K562 (cell line): ENCODE data around the gene KLHL8. TPM values are rescaled to one million over a fixed set of nuclear protein-coding genes. Genes with fewer than 3 reads are reported as not detected.

ENCODE experiments used
- ATAC-seq: fragments of 200-7000 bp; cut with Tn5 transposase; 3 replicates; pipeline ENCODE4 v1.9.1; 2020; ENCODE audit warnings: moderate library complexity
- BruUV-seq: library from RNA; stranded (reverse); fragments of 400-500 nt; replicated peaks from 2 replicates; lab custom pipeline; 2021; lab: Mats Ljungman, UMichigan
- CTCF ChIA-PET: fragments of 300-600 bp; formaldehyde crosslinking; extraction: SDS; loops from one replicate; lab custom pipeline; 2021; ENCODE audit warnings: low intra/inter-chr PET ratio; lab: Yijun Ruan, JAX
- POLR2A ChIA-PET: fragments of 300-600, 350-650 bp; sonication (Branson Sonifier 250); formaldehyde crosslinking; extraction: SDS; loops from one replicate; lab custom pipeline; 2021; ENCODE audit warnings: antibody characterized with exemption, inconsistent platforms; lab: Yijun Ruan, JAX
- DNase-seq, 4 experiments: peaks; one replicate each; pipeline versions ENCODE4 v3.0.0 to v3.0.0-alpha.2; 2011 to 2018; ENCODE audit warnings: low spot score in 3 of 4, mixed read lengths in 3 of 4; ENCODE audit errors: extremely low read depth in 1 of 4
- FAIRE-seq: peaks from 2 replicates; lab custom pipeline; 2011; peaks lifted over from hg19 to GRCh38; lab: Jason Lieb, UNC
- H2AFZ ChIP-seq: 2 replicates; pipeline ENCODE4 v1.6.0; 2011; ENCODE audit warnings: low read depth, low read length, control low read depth, inconsistent platforms
- H3K27ac ChIP-seq: fragments of 200-600 bp; 3 replicates; pipeline ENCODE4 v1.8.0; 2011; ENCODE audit warnings: low read depth, mild to moderate bottlenecking, control low read depth, inconsistent platforms, low read length, moderate library complexity, mixed read lengths; ENCODE audit errors: extremely low read depth
- H3K27me3 ChIP-seq, 2 experiments: fragments of 300-600 bp in 1 of 2; 2 replicates in 1 of 2; 3 replicates in 1 of 2; pipeline versions ENCODE4 v1.6.0 to v1.8.0; 2011; ENCODE audit warnings: inconsistent platforms in 2 of 2, low read length in 2 of 2, mild to moderate bottlenecking in 1 of 2, mixed read lengths in 1 of 2, moderate library complexity in 1 of 2; ENCODE audit not compliant: control insufficient read depth in 2 of 2, insufficient read depth in 2 of 2
- H3K36me3 ChIP-seq: fragments of 300-600 bp; 3 replicates; pipeline ENCODE4 v1.8.0; 2011; ENCODE audit warnings: mild to moderate bottlenecking, low read length, inconsistent platforms; ENCODE audit not compliant: control insufficient read depth, insufficient read depth
- H3K4me1 ChIP-seq, 2 experiments: fragments of 200-600 bp in 1 of 2; replicated peaks in 1 of 2; 2 replicates in 1 of 2; 3 replicates in 1 of 2; pipeline versions ENCODE4 v1.5.1 to v1.8.0; 2011; ENCODE audit warnings: inconsistent platforms in 2 of 2, low read length in 2 of 2, mild to moderate bottlenecking in 1 of 2, mixed read lengths in 1 of 2, moderate library complexity in 1 of 2; ENCODE audit not compliant: control insufficient read depth in 2 of 2, insufficient read depth in 2 of 2
- H3K4me2 ChIP-seq: 2 replicates; pipeline ENCODE4 v1.6.1; 2011; ENCODE audit warnings: low read length, control low read depth, inconsistent platforms, mixed read lengths; ENCODE audit not compliant: insufficient read depth
- H3K4me3 ChIP-seq: fragments of 200-600 bp; sonication (generic), shearing (Covaris generic); 2 replicates; pipeline ENCODE4 v1.5.1; 2016; ENCODE audit warnings: control low read depth, inconsistent platforms
- H3K79me2 ChIP-seq: fragments of 200-600 bp; 3 replicates; pipeline ENCODE4 v1.8.0; 2011; ENCODE audit warnings: low read length, inconsistent platforms; ENCODE audit not compliant: control insufficient read depth, insufficient read depth
- H3K9ac ChIP-seq, 2 experiments: 2 replicates each; pipeline versions ENCODE4 v1.6.0 to v1.6.1; 2011; ENCODE audit warnings: low read depth in 2 of 2, low read length in 2 of 2, control low read depth in 1 of 2, inconsistent platforms in 1 of 2, mild to moderate bottlenecking in 1 of 2, mixed read lengths in 1 of 2; ENCODE audit not compliant: insufficient read depth in 1 of 2
- H3K9me1 ChIP-seq: one replicate; pipeline ENCODE4 v1.6.0; 2011; ENCODE audit warnings: inconsistent platforms, mild to moderate bottlenecking, low read length, moderate library complexity; ENCODE audit not compliant: control insufficient read depth, insufficient read depth
- H3K9me3 ChIP-seq: replicated peaks from 2 replicates; pipeline ENCODE4 v1.5.1; 2011; ENCODE audit warnings: low read depth, low read length, inconsistent platforms; ENCODE audit not compliant: control insufficient read depth, insufficient read depth
- H4K20me1 ChIP-seq: replicated peaks from 2 replicates; pipeline ENCODE4 v1.6.1; 2011; ENCODE audit warnings: low read length, inconsistent platforms, mixed read lengths; ENCODE audit not compliant: control insufficient read depth, insufficient read depth
- HDAC1 ChIP-seq, 2 experiments: fragments of 450-650 bp; IDR thresholded peaks; 2 replicates each; pipeline ENCODE4 v1.6.1; 2016 to 2017; ENCODE audit warnings: inconsistent platforms in 1 of 2, mild to moderate bottlenecking in 1 of 2, moderate library complexity in 1 of 2
- KAT2B ChIP-seq: IDR thresholded peaks from one replicate; pipeline ENCODE4 v1.6.1; 2012; ENCODE audit warnings: low read depth, mild to moderate bottlenecking, control low read depth, inconsistent platforms, low read length, moderate library complexity
- POLR2AphosphoS5 ChIP-seq: IDR thresholded peaks from 2 replicates; pipeline ENCODE4 v1.6.1; 2011; ENCODE audit warnings: mild to moderate bottlenecking, low read depth, low read length, moderate library complexity; ENCODE audit not compliant: control insufficient read depth, insufficient read depth
- ZBTB40 ChIP-seq, 2 experiments: fragments of 450-650 bp in 1 of 2; sonication (generic) in 1 of 2; formaldehyde crosslinking in 1 of 2; IDR thresholded peaks; 2 replicates each; pipeline versions ENCODE4 v1.7.1 to v1.9.0; 2016 to 2022; ENCODE audit warnings: inconsistent platforms in 1 of 2, mild to moderate bottlenecking in 1 of 2, missing genetic modification reagents in 1 of 2
- ZNF146 ChIP-seq: IDR thresholded peaks from one replicate; pipeline ENCODE4 v1.6.1; 2018; ENCODE audit warnings: missing compliant biosample characterization; ENCODE audit not compliant: unreplicated experiment
- ZNF384 ChIP-seq: IDR thresholded peaks from 2 replicates; pipeline ENCODE4 v1.6.1; 2012; ENCODE audit warnings: low read depth, low read length, improper control_type of control experiment
- WGBS: fragments of 100-300 bp; shearing (Covaris generic); methylation state at CpG from one replicate; pipeline ENCODE4 v1.1.6; 2016; ENCODE audit warnings: low coverage, mixed read lengths; ENCODE audit not compliant: insufficient coverage; ENCODE audit errors: missing lambda C conversion rate; 5-methylcytosine and 5-hydroxymethylcytosine counted together
- in situ Hi-C: fragments of 300-500 bp; cut with MboI; formaldehyde crosslinking; loops from 4 replicates; pipeline ENCODE4 v1.15.0; 2018; ENCODE audit warnings: inconsistent platforms, mixed read lengths
- intact Hi-C: fragments of 100-400 bp; cut with micrococcal nuclease; formaldehyde crosslinking; loops from 2 replicates; pipeline ENCODE4 v1.14.2; 2022
- polyA plus RNA-seq, 8 experiments: library from polyadenylated mRNA; depleted of rRNA in 4 of 8; stranded (reverse) in 5 of 8; unstranded in 3 of 8; fragments of >200 nt; fragmentation: Nextera tagmentation in 2 of 8; fragmentation: Illumina TruSeq in 1 of 8; extraction: Ambion mirVana in 2 of 8; extraction: Trizol in 1 of 8; gene quantifications; 2 replicates each; pipeline versions ENCODE4 v1.2.1 to v1.2.3, GENCODE V29; 2011 to 2014; ENCODE audit warnings: inconsistent platforms in 1 of 8, missing spikeins in 1 of 8
- total RNA-seq, 7 experiments: library from RNA; depleted of rRNA in 6 of 7; stranded (reverse); fragments of >200 nt in 6 of 7; fragmentation: Illumina TruSeq in 2 of 7; extraction: Trizol in 2 of 7; gene quantifications; 2 replicates each; pipeline versions ENCODE4 v1.2.1 to v1.2.3, GENCODE V29; 2011 to 2021; ENCODE audit warnings: low replicate concordance in 1 of 7

The KLHL8 gene
- total and polyA plus RNA-seq, 9 of the 15 experiments (the other 6 are each of a cell fraction or from before 2014, with no cell fraction given): 8.7 to 25.3 (median 15.7) TPM

- no peak overlapping the region for H3K4me3 ChIP-seq
- no peak overlapping the region for H3K27ac ChIP-seq
- H3K9me3 ChIP-seq: no peaks in the 10 kb centered on the region
- H4K20me1 ChIP-seq: no peaks in the 10 kb centered on the region
- H3K36me3 ChIP-seq: peaks cover 4% of the 10 kb centered on the region; the same call in 2 of the 3 replicates
- ChIA-PET POLR2A (no interaction called here), CTCF (no interaction called here)
- intact Hi-C loops (no loop called here), in situ Hi-C loops (no loop called here)
- no peak overlapping the region for H3K9ac ChIP-seq
- no peak for DNase-seq
- no peak overlapping the region for H3K4me2 ChIP-seq
- WGBS: 72% methylated on average over 1 of the region's 1 CpG
- peaks cover 78% of the 10 kb centered on the region for H3K79me2 ChIP-seq
- H2AFZ ChIP-seq: no peak overlapping the region
- H3K9me1 ChIP-seq: no peaks in the 10 kb centered on the region
- ATAC-seq: no peak
- no peak for FAIRE-seq
- BruUV-seq: no TSS peak
- TF ChIP-seq ZBTB40 (IDR thresholded peaks at IDR 0.05) (no peak), ZBTB40 (CRISPR knock-in tag; IDR thresholded peaks at IDR 0.05) (no peak), KAT2B (no peak), HDAC1 (IDR thresholded peaks at IDR 0.05) (no peak), POLR2AphosphoS5 (no peak), ZNF384 (no peak), ZNF146 (CRISPR knock-in tag) (no peak)
- H3K27me3 ChIP-seq: no peaks in the 10 kb centered on the region
- H3K4me1 ChIP-seq: no peaks in the 10 kb centered on the region
Observed at GRCh38 chr4:87204559-87204958, 15.9 kb downstream of the KLHL8 start.
